ENCODE results near the gene RAP1A.
"Not testable (repeated sequence)": the region's sequence is repeated elsewhere in the genome, so short reads cannot be mapped to it uniquely, and the experiment has no call there.

The RAP1A gene

GRCh38 chr1:111739925-111740765 lies 120.6 kb downstream of the RAP1A start:
- DNase-seq, result no peak

GRCh38 chr1:111742292-111742691 lies 122.7 kb downstream of the RAP1A start:
- not testable (repeated sequence) for DNase-seq

- no peak for DNase-seq
Measured at GRCh38 chr1:111742938-111743549, 123.5 kb downstream of the RAP1A start.

- DNase-seq, result no peak
Measured at GRCh38 chr1:111743679-111744101, 124.1 kb downstream of the RAP1A start.

DNA sequence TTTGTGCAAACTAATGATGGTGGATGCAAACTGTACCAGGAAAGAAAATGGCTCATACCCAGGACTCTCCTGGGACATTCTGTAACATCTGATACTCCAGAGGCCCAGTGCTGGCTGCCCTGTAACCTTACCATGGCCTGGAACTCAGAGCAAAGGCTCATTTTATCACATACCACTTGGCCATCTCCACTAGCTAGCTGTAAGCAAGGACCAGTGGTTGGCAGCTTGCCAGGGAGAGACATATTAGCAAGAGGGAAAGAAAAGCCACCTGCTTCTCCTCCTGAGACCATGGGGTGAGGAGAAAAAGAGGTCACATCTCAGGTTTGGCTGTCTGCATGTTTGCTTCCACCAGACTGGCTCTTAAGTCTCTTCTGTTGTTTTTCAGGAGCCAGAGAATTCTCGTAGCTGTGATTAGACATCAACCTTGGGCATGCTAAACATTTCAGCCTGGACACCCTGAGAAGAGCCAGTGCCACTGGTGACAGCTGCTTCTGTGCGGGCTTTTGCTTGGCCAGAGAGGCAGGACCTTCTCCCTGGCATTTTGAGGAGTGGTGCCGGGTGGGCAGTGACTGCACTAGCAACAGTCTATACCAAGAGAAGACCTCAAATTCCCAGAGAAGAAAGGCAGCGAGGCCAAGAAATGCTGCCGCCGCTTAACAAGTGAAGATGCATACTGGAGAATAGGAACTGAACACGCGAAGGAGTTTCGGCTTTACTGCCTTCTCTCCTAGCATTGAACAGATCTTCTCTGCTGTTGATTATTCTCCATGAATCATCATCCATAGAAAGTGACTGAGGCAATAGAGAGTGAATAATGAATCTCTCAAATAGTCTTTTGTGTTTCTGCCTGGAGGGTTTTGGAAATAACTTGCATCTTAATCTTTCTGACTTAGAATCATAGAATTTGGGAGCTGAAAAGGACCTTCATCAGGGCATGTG lies 126.4 kb downstream of the RAP1A start:
- DNase-seq, result no peak

DNA sequence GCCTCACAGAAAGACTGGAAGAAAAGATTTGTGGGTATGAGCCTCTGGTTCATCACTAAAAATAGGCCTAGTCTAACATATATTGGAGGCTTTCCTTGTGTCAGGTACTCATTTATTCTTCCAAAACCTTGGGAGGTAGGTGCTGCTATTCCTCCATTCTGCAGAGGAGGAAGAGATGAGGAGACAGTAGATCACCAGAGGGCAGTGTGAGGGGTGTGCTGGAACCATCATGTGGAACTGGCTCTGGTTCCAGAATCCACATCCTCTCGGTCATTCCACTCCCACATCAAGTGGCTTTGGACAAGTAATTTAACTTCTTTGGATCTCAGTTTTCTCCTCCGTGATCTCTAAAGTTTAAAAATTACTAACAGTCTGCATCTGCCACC lies 127.0 kb downstream of the RAP1A start:
- DNase-seq, result no peak

- DNase-seq, result peak; percentile 76 to 86
Measured at GRCh38 chr1:111747282-111747734, 127.7 kb downstream of the RAP1A start.

GRCh38 chr1:111747947-111748346 lies 128.4 kb downstream of the RAP1A start:
- DNase-seq, result no peak

GRCh38 chr1:111749628-111750027 lies 130.0 kb downstream of the RAP1A start:
- no peak for DNase-seq

DNA sequence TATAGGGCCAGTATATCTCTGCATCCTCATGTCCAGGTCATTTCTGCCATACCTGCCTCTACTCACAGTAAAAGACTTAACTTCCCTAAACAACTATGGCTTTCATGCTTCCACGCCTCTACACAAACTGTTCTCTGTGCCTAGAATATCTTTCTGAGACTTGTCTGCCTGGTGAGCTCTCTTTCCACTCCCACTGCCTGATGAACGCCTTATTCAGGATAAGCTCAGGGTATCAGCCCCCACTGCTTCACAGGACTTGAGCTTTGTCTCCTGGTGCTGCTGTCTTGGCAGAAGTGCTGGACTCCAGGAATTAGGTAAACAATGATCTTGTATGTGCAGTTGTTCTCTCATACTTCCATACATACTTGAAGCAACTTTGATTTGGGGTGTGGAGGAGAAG lies 131.3 kb downstream of the RAP1A start:
- no peak for DNase-seq

GRCh38 chr1:111751906-111752575 lies 132.5 kb downstream of the RAP1A start:
- no peak for DNase-seq

GRCh38 chr1:111754984-111755330 lies 135.4 kb downstream of the RAP1A start:
- peak; percentile 20 to 46 for DNase-seq

GRCh38 chr1:111755331-111756123 lies 135.9 kb downstream of the RAP1A start, which contains the start of gene DDX20:
DDX20 (plus strand) TSS chr1:111755901; CDS start chr1:111755925, 24 bp downstream.
- DNase-seq, result peak; percentile 96 to 99

DNA sequence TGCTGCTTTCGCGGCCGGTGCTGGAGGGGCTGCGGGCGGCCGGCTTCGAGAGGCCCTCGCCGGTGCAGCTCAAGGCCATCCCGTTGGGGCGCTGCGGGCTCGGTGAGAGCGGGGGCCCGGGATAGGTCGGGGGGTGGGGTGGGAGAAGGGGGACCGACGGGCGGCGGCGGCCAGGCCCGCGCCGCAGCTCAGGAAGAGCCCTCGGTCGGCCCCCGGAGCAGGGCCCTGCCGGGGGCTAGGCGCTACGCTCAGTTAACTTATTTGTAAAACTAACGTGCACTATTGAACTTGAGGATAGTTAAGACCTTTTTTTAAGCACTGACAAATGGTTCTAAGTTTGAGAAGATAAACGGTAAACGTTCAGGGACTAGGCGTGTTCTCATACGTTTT lies 136.5 kb downstream of the RAP1A start:
- no peak for DNase-seq

GRCh38 chr1:111758373-111758772 lies 138.8 kb downstream of the RAP1A start:
- peak; percentile 52 for DNase-seq

GRCh38 chr1:111761717-111762116 lies 142.1 kb downstream of the RAP1A start:
- DNase-seq, result no peak

- DNase-seq, result no peak
Measured at GRCh38 chr1:111762332-111762731, 142.7 kb downstream of the RAP1A start.

Data from AML-193 (cell line).